ENCODE measurements around the gene TRIM24.

DNA sequence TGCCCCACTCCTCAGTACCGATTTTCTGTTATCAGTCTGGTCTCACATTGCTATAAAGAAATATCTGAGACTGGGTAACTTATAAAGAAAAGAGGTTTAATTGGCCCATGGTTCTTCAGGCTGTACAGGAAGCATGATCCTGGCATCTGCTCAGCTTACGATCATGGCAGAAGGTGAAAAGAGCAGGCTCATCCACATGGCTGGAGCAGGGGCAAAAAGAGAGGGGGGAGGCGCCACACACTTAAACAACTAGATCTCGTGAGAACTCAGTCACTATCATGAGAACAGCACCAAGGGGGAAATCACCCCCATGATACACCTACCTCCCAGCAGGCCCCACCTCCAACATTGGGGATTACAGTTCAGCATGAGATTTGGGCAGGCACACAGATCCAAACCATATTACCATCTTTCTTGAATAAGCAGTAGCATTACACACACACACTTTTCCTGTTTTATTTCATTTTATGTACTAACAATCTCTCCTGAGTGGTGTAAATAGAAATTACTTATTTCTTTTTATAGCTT is 53.3 kb downstream of the TRIM24 start:
- no peak for TF ChIP-seq TAF1 (IDR thresholded peaks at IDR 0.05; ENCODE audit: borderline replicate concordance, insufficient read depth, low read length)
- TF ChIP-seq POLR2AphosphoS5 (IDR thresholded peaks at IDR 0.05; ENCODE audit: low read depth, low read length): no peak
- TF ChIP-seq, protein P1, sequence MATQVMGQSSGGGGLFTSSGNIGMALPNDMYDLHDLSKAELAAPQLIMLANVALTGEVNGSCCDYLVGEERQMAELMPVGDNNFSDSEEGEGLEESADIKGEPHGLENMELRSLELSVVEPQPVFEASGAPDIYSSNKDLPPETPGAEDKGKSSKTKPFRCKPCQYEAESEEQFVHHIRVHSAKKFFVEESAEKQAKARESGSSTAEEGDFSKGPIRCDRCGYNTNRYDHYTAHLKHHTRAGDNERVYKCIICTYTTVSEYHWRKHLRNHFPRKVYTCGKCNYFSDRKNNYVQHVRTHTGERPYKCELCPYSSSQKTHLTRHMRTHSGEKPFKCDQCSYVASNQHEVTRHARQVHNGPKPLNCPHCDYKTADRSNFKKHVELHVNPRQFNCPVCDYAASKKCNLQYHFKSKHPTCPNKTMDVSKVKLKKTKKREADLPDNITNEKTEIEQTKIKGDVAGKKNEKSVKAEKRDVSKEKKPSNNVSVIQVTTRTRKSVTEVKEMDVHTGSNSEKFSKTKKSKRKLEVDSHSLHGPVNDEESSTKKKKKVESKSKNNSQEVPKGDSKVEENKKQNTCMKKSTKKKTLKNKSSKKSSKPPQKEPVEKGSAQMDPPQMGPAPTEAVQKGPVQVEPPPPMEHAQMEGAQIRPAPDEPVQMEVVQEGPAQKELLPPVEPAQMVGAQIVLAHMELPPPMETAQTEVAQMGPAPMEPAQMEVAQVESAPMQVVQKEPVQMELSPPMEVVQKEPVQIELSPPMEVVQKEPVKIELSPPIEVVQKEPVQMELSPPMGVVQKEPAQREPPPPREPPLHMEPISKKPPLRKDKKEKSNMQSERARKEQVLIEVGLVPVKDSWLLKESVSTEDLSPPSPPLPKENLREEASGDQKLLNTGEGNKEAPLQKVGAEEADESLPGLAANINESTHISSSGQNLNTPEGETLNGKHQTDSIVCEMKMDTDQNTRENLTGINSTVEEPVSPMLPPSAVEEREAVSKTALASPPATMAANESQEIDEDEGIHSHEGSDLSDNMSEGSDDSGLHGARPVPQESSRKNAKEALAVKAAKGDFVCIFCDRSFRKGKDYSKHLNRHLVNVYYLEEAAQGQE (IDR thresholded peaks at IDR 0.05; ENCODE audit: insufficient read depth in 1 of 2, low read depth in 2 of 2, low read length in 2 of 2): no peak
